ENCODE results near the gene CUBN. TPM values are rescaled to one million over a fixed set of nuclear protein-coding genes. Genes with fewer than 3 reads are reported as not detected.

Gene CUBN
- total and polyA plus RNA-seq, 9 of the 15 experiments (the other 6 are each of a cell fraction or from before 2014, with no cell fraction given): 0.04 to 0.33 (median 0.09) TPM

DNA sequence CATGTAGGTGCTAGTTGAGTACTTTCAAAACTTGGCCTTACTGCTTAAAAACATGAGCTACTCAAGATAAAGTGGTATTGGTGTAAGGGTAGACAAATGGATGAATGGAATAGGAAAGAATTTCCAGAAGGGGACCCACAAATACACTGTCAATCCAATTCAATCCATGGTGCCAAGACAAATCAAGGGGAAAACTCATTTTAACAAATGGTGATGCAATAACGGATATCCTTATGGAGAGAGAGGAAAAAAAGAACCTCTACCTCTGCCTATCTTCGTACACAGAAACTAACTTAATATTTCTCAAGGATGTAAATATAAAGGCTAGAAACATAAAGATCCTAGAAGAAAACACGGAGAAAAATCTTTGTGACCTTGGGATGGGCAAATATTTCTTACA is 188.5 kb downstream of the CUBN start:
- ChIA-PET CTCF (ENCODE audit: low intra/inter-chr PET ratio) (no interaction called here), POLR2A (no interaction called here)
- Histone ChIP-seq H3K4me1 (replicated peaks in 1 of 2; ENCODE audit: control insufficient read depth in 2 of 2, insufficient read depth in 2 of 2, low read length in 2 of 2) (peaks cover 0 to 7% of the 10 kb centered on the region in 2 experiments; a peak in 2 of 5 replicates), H3K36me3 (ENCODE audit: control insufficient read depth, insufficient read depth, low read length) (no peaks in the 10 kb centered on the region), H3K27ac (ENCODE audit: extremely low read depth, low read depth, low read length) (no peak overlapping the region), H3K4me2 (ENCODE audit: insufficient read depth, low read length) (no peak overlapping the region), H3K9ac (ENCODE audit: insufficient read depth in 1 of 2, low read depth in 2 of 2, low read length in 2 of 2) (no peak overlapping the region), H3K27me3 (ENCODE audit: control insufficient read depth in 2 of 2, insufficient read depth in 2 of 2, low read length in 2 of 2) (no peaks in the 10 kb centered on the region), H4K20me1 (replicated peaks; ENCODE audit: control insufficient read depth, insufficient read depth, low read length) (no peaks in the 10 kb centered on the region), H3K4me3 (no peak overlapping the region), H2AFZ (ENCODE audit: low read depth, low read length) (no peak overlapping the region), H3K9me3 (replicated peaks; ENCODE audit: control insufficient read depth, insufficient read depth, low read depth, low read length) (no peaks in the 10 kb centered on the region), H3K9me1 (ENCODE audit: control insufficient read depth, insufficient read depth, low read length) (no peaks in the 10 kb centered on the region), H3K79me2 (ENCODE audit: control insufficient read depth, insufficient read depth, low read length) (no peaks in the 10 kb centered on the region)
- WGBS (ENCODE audit: insufficient coverage, low coverage, missing lambda C conversion rate): 21% methylated on average over 3 of the region's 3 CpGs
- FAIRE-seq: no peak
- ATAC-seq: no peak
- no peak for DNase-seq (ENCODE audit: extremely low read depth in 1 of 4, low spot score in 3 of 4)
- intact Hi-C loops (cut with micrococcal nuclease) (no loop called here), in situ Hi-C loops (cut with MboI) (no loop called here)
- BruUV-seq (replicated peaks): no TSS peak
- TF ChIP-seq SAFB (IDR thresholded peaks at IDR 0.05; ENCODE audit: borderline replicate concordance, low read depth, low read length): no peak
- TF ChIP-seq, protein P1, sequence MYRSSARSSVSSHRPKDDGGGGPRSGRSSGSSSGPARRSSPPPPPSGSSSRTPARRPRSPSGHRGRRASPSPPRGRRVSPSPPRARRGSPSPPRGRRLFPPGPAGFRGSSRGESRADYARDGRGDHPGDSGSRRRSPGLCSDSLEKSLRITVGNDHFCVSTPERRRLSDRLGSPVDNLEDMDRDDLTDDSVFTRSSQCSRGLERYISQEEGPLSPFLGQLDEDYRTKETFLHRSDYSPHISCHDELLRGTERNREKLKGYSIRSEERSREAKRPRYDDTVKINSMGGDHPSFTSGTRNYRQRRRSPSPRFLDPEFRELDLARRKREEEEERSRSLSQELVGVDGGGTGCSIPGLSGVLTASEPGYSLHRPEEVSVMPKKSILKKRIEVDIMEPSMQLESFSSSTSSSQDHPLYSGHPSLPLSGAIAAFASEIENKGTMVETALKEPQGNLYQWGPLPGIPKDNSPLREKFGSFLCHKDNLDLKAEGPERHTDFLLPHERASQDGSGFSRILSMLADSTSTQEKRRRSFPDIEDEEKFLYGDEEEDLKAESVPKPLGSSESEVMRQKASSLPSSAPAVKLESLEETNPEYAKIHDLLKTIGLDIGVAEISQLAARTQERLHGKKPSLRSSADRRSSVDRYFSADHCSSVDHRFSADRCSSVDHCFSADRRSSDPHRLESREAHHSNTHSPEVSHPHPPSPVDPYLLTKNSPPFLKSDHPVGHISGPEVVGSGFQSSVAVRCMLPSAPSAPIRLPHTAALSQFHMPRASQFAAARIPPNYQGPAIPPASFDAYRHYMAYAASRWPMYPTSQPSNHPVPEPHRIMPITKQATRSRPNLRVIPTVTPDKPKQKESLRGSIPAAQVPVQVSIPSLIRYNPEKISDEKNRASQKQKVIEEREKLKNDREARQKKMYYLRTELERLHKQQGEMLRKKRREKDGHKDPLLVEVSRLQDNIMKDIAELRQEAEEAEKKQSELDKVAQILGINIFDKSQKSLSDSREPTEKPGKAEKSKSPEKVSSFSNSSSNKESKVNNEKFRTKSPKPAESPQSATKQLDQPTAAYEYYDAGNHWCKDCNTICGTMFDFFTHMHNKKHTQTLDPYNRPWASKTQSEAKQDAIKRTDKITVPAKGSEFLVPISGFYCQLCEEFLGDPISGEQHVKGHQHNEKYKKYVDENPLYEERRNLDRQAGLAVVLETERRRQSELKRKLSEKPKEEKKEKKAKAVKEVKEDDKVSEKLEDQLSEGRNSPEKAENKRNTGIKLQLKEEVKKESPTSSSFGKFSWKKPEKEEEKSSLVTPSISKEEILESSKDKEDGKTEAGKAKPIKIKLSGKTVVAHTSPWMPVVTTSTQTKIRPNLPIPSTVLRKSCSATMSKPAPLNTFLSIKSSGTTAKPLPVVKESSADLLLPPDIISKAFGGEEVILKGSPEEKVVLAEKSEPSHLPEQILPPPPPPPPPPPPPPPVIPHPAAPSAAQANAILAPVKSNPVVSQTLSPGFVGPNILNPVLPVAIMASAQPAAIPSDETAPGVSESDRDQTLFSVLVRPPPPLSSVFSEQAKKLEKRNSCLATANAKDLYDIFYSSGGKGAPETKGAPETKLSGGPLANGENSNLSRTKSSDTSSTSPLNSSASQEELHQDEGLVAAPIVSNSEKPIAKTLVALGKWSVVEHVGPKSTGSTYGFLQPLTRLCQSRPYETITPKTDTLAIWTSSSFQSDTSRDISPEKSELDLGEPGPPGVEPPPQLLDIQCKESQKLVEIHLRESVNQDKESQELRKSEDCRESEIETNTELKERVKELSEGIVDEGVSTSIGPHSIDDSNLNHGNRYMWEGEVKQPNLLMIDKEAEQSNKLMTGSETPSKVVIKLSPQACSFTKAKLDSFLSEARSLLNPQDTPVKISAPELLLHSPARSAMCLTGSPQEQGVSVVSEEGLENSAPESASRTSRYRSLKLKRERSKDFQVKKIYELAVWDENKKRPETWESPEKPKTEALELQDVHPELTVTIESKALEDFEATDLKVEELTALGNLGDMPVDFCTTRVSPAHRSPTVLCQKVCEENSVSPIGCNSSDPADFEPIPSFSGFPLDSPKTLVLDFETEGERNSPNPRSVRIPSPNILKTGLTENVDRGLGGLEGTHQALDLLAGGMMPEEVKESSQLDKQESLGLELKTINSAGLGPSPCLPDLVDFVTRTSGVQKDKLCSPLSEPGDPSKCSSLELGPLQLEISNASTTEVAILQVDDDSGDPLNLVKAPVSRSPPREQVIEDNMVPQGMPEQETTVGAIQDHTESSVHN (IDR thresholded peaks at IDR 0.05; ENCODE audit: borderline replicate concordance in 1 of 2, low read depth in 1 of 2): no peak
- peak; percentile 50 for TF ChIP-seq CEBPB (tag; IDR thresholded peaks at IDR 0.05)
- TF ChIP-seq TARDBP (IDR thresholded peaks at IDR 0.05): no peak
- no peak for TF ChIP-seq XRCC4 (IDR thresholded peaks at IDR 0.05; ENCODE audit: extremely low read depth, insufficient read depth, insufficient read length)

Data from K562 (cell line).